GM12872 (cell line): ENCODE results near the gene LZTS2.

Experiments
- TF ChIP-seq, protein P1 (sequence below): IDR thresholded peaks from 3 replicates; pipeline ENCODE4 v1.5.1; 2011; ENCODE audit warnings: low read depth, mild to moderate bottlenecking, low read length, moderate library complexity; ENCODE audit not compliant: insufficient read depth

LZTS2 gene

GRCh38 chr10:101014966-101015581 is 15.5 kb downstream of the LZTS2 start:
- TF ChIP-seq, protein P1, sequence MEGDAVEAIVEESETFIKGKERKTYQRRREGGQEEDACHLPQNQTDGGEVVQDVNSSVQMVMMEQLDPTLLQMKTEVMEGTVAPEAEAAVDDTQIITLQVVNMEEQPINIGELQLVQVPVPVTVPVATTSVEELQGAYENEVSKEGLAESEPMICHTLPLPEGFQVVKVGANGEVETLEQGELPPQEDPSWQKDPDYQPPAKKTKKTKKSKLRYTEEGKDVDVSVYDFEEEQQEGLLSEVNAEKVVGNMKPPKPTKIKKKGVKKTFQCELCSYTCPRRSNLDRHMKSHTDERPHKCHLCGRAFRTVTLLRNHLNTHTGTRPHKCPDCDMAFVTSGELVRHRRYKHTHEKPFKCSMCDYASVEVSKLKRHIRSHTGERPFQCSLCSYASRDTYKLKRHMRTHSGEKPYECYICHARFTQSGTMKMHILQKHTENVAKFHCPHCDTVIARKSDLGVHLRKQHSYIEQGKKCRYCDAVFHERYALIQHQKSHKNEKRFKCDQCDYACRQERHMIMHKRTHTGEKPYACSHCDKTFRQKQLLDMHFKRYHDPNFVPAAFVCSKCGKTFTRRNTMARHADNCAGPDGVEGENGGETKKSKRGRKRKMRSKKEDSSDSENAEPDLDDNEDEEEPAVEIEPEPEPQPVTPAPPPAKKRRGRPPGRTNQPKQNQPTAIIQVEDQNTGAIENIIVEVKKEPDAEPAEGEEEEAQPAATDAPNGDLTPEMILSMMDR: no peak

DNA sequence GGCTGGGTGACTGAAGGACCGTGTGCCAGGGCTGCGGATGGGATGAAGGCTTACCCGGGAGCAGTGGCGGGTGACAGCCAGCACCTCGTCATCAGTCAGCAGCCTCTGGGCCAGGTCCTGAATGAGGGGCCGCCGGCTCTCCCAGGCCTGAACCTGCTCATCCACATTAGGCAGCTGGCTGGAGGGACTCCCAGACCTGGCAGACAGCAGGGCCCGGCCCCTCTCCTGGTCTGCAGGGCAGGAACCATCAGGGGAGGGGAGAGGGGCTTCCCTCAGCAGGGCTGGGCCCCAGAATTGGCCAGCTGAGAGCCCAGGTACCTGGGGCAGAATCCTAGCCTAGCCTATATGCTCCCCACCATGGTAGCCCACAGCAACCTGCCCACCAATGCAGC is 16.0 kb downstream of the LZTS2 start:
- TF ChIP-seq, protein P1: no peak

DNA sequence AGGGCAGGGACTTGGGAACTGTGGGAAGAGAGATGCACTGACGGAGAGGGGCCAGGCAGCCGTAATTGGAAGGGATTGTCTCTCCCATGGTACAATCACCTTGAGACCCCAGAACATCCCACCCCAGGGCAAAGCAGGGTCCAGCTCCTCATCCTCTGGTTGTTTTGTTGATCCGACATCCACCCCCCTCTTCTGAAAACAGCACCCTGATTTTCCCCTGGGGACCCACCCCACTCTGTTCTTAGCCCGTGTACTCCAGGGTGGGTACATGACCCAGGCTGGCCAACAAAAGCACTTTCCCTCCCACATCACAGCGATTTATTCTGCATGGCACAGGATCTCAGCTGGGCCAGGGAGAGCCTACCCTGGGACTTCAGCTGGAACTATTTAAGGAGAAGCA is 17.2 kb downstream of the LZTS2 start:
- TF ChIP-seq, protein P1: no peak

DNA sequence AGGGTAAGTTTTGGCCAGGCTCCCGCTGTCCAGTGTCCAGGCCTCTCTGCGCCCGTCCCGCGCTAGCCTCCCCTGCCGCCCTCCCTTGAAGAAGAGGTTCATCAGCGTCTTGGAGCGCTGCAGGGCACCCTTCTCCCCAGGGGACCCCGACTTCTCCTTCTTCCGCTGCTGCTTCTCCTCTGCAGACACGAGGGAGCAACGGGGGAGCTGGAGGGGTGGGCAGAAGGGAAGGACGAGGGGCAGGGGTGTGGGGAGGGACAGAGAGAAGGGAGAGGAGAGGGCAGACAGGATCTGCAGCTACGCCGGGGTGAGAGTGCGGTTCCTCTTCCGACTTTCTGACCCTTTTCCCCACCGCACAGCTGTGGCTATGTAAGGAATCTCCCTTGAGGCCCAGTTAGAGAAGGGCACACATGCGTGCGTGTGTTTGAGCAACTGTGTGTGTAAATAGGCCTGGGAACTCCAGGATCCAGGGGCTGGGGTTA is 18.6 kb downstream of the LZTS2 start:
- TF ChIP-seq, protein P1: no peak

- TF ChIP-seq, protein P1: peak; percentile 77
These were observed 19.2 kb downstream of the LZTS2 start for GRCh38 chr10:101018600-101019439.

- TF ChIP-seq, protein P1: no peak
These were observed 19.8 kb downstream of the LZTS2 start for GRCh38 chr10:101019440-101019703.

- TF ChIP-seq, protein P1: no peak
These were observed 20.9 kb downstream of the LZTS2 start for GRCh38 chr10:101020427-101021075.
